Globus pallidus (tissue), 1 donor: Measurements from ENCODE around the gene SFT2D3.

ENCODE experiments used
- DNase-seq: peaks from one replicate; pipeline ENCODE4 v3.0.0-alpha.2; 2015; ENCODE audit warnings: low spot score

SFT2D3 gene

DNA sequence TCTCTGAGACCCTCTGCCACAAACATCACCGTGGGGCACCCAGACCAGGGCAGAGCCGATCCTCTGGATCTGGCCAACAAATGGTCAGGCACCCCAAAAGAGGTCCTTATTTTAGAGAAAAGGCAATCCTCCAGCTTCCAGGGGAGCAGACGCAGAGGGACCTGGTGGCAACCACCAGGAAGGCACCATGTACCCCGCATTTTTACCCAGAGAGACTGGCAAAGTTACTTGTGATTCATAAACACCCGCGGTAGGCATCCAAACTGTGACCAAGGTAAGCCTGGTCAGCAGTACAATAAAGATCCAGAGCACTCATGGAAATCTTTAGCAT, 36.4 kb upstream of the SFT2D3 start:
- DNase-seq: no peak

DNA sequence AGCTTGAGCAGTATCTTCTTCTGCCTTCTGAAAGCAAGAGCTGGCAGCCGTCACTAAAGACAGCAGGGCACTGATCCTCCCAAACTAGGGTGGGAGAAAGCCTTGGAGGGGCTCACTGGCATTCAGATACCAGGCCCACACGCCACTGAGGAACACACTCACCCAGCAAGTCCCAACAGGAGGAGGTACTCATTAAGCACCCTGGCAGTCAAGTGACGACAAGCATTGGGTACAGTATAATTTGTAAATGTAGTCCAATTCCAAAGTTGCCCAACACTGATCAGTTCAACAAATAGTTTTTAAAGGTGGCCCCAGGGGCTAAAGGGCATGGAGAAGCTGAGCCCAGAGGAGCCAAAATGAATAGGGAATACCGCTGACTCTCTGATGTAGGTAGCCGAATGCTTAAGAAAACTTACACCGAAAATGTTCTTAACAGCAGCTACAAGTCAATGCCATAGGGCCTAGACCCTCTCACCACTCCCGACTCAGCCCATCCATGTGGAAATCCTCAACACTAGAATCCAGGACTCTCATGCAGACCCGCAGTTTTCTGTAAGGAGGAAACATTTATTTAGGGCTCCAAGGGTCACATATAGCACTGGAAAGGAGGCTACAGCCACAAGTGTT, 35.9 kb upstream of the SFT2D3 start:
- no peak for DNase-seq

DNA sequence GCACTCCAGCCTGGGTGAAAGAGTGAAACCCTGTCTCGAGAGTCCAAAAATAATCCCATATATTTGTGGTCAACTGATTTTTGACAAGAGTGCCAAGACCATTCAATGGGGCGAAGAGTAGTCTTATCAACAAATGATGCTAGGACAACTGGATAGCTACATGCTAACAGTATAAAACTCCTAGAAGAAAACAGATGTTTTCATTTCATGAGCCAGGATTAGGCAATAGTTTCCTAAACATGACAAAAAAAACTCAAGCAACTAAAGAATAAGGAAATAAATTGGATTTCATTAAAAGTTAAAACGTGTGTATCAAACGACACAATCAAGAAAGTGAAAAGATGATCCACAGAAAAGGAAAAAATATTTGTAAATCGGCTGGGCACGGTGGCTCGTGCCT, 32.2 kb upstream of the SFT2D3 start:
- no peak for DNase-seq

DNA sequence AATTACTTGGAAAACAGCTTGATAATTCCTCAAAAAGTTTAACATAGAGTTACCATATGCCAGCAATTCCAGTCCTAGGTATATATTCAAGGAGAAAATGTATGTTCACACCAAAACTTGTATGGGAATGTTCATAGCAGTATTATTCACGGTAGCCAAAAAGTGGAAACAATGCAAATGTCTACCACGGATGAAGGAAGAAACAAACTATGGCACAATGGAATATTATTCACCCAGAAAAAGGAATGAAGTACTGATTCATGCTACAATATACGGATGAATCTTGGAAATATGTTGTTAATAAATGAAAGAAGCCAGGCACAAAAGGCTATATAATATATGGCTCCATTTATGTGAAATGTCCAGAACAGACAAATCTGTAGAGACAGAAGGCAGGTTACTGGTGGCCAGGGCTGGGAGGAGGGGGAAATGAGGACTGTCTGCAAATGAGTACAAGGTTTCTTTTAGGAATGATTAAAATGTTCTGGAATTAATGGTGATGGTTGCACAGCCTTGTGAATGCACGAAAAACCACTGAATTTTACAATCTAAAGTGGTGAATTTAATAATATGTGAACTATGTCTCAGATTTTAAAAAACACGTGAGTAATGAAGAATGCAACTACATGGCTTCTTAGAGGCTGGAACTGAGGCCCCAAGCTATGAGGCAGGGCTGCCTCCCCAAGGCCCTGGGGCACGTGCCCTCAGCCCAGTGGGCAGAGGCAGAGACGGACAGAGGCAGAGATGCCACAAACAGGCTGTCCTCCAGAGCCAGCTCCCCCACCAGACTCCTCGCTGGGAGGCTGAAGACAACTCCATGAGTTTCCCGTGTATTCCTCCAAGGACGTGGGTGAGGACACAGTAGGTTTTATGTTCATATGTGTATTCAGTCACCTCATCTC, 31.0 kb upstream of the SFT2D3 start:
- no peak for DNase-seq

DNA sequence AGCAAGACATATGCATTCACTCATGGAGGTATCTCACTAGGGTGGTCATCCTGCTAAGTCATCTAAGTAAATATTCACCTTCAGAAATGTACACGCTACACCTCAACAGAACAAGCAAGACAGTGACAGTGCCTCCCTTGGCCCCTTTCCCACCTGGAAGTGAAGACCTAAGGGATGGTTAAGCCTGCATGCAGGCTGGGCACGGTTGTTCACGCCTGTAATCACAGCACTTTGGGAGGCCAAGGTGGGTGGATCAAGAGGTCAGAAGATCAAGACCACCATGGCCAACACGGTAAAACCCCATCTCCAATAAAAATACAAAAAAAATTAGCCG, 30.4 kb upstream of the SFT2D3 start:
- DNase-seq: no peak

DNA sequence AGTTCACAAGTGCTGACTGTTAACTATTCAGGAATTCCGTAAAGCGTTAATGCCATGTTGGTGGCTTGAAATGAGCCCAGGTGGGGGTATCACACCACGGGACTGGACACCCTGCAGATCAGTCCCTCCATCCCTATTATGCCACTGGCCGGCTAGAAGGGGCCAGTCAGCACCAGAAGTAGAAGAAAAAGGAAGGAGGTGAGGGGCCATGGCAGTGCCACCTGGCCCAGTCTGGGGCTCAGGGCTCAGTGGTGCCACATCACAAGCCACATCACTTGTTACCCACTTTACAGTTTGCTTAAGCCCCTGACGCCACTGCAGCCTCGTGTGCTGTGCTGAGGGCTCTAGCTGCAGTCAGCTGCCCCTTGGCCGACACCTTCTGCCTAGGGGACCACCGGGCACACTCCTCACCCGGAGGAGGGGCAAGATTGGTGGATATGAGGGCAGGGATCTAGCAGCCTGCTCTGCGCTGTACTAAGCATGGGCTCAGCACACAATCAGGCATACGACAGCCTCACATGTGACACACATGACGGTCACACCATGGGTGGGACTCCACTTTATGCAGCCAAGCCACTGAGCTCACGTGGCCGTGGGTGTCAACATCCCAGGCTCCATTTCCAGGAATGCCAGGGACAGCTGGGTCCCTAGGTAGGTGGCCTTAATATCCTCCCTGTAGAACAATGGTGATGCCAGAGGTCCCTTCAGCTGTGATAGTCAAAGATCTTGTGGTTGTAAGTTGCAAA, 29.6 kb upstream of the SFT2D3 start:
- no peak for DNase-seq

DNA sequence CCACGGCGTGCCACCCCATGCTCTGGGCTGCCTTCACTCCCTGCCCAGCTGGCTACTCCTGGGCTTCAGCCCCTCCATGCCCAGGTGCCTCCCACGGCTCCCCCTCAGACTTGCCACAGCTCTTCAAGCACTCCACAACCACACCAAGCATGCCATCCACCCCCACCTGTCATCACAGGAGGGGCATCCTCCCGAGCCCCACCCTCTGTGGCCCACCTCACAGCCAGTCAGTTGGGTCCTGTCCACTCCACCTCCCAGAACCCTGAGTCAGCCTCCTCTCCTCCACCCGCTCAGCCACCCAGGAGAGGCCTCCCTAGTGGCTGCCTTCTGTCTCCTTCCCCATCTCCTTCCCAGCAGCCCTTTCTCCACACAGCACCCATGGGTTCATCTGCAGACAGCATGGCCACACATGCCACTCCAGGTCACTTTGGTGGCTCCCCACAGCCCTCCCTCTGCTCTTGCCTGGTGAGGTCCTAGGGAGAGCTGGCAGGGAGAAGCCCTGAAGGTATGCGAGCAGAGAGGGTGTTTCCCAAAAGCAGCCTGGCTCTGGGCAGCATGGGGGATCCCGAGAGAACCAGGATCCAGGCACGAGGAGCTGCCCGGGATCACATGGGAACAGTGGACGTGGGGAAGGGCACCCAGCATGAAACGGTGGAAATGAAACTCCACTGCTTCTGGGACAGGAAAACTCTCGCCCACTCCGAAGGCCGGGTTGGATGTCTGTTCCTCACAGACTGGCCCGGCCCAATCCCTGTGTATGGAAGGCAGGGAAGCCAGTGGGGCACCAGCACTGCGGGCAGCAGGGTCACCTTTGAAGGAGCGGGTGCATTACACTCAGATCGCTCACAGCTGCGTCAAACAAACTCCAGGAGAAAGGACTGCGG, 28.7 kb upstream of the SFT2D3 start:
- DNase-seq: no peak

DNA sequence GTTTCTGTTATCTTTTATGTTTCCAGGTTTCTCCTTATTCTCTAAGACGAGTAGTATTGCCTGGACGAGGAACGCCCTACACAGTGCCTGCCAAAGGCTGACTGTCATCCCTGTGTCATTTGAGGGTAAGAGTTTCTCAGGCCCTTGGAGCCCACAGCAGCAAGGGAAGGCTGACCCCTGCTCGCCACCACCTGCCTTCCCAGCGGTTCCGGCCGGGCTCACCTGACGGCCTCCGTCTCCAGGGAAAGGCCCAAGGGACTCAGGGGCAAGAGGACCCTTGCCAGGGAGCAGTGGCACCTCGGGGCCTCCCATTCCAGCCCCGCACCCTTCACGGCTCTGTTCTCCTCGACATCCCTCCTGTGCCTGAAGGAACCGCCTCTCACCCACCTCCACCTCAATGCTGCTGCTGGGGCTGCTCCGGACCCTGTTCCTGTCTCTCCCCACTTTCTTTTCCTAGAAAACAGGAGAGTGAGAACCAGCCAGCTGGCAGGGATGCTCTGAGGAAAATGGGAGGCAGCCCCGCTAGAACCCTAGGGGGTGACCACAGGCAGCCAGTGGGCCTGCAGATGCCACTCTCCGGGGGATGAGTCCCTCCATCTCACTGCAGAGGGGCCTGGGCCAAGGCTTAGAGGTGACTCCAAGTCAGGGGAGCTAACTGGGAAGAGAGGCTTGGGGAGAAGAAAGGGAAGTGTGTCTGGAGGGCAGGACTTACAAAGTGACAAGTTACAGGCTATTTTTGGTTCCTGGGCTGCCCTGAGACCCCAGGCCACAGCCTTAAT, 27.8 kb upstream of the SFT2D3 start:
- DNase-seq: no peak

DNA sequence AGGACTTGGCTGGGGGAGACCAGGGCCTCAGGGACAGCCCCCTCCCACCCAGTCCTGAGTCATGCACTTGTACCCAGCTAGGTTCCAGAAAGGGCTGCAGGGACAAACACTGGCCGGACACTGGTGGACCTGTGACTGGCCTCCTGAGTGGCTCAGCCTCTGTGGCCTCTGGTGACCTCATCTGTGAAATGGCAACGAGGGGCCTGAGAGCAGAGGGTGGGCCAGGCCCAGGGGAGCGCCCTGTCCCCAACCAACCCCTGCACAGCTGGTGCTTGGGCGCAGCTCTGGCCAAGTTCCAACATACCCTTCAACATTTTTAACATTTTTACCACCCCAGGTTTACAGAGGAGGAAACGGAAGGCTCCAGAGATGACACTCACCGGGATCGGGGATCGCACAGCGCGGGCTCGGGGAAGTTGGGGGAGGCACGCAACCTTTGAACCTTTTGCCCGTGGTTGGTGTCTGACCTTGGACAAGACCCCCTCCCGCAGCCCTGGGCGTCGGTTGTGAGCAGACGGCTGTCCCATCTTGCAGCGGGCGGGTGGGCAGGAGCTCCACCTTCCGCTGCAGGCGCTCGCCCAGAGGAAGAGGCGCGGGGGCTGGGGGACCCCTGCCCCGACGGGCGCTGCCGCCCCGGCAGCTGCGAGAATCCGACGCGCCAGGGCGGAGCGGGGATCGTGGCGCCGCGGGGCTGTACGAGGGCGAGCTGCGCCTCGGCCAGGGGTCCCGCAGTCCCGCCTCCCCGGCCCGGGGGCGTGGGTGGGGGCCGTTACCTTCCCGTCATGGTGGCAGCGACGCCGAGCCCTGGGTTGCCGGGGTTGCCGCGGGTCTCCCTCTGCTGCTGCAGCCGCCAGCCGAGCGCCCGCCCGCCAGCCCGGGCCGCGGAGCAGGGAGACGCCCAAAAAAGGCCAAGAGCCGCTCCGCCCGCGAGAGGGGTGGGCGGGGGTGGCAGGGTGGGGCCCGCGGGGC, 26.8 kb upstream of the SFT2D3 start:
- no peak for DNase-seq

DNA sequence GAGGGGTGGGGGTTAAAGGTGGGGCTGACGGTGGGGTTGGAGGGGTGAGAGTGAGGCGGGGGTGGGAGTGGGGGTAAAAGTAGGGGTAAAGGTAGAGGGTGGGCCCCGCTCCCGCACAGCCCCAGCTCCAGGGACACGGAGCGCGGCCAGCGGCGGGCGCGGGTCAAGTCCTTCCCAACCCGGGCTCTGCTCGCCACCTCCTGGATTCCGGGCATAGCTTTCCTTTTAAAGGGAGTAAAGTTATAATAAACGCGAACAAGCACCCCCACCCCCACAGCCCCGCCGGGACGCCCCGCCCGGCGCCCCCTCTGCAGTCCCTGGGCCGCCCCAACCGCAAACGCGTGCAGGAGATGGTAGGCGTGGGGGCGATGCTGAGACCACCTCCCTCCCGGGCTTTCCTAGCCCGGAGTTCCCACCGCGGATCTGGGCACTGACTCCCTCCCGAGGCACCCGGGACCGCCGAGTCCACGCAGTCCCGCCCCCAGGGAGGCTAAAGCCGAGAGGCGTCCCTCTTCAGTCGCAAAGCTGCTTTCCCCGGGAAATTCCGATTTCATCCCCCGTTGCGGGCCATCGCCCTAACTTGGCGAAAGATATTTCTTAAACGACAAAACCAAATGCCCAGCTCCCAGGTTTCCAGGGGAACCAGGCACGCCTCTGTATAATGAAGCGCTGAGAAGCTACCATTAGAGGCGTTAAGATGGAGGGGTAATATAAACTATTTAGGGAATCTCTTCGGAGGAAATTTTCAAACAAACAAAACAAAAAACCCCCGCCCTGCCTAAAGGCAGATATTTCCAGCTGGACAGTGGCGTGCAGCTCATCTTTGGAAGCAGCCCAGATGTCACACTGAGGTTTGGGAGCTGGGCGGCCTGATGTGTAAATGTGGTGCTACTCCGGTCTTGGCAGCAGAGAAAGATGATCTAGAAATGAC, 25.7 kb upstream of the SFT2D3 start, which contains the start of gene LIMS2:
Gene LIMS2, minus strand, starts transcription at position 200 of the 931 bp plus-strand sequence. CDS start 506 bp downstream, outside the sequence.
- DNase-seq: no peak

DNA sequence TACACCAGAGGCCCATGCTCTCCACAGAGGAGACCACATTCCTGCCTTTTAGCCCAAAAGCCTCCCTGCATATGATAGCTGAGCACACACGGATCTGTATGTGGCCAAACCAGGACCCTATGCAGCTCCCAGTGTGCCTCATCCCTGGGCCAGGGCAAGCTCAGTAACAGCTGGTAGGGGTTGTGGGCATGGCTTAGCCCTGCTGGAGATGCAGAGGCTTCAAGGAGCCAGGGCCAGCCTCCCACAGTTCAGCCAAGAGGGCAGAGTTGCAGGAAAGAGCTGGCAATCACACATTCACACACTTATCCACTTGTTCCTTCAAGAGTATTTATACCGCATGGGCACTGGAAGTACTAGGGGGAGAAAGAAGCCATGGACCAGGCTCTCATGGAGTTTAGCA, 24.4 kb upstream of the SFT2D3 start:
- no peak for DNase-seq

DNA sequence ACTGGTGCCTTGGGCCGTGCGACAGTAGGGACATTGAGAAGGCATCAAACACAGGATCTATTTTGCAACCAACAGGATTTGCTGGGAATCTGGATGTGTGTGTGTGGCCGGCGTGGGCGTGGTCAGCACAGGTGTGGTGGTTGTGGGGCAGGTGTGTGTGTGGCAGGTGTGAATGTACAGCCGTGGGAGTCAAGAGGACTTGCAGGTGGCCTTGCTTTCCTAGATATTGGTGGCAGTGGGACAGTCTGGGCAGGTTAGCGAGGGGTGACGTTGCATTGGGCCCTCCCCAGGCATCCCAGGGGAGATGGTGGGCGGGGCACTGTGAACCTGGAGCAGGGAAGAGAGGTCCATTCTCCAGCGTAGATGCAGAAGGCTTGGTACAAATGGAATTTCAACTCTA, 22.8 kb upstream of the SFT2D3 start:
- no peak for DNase-seq

DNA sequence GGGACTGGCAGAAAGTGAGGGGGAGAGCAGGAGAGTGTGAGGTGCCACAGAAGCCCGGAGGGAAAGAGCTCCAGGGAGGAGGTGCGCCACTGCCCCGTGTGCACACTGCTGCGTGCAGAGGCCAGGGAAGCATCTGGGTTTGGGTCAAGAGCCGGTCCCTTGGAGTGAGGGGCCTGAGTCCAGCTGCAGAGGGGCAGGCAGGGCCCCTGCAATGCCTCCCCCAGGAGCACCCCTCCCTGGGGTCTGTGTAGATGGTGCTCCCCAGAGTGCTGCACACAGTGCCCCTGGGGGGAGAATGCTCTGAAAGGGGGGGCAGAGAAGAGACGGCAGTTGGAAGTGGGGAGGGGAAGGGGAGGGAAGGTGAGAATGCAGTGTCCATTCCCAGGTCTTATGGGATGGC, 22.3 kb upstream of the SFT2D3 start:
- DNase-seq: no peak

DNA sequence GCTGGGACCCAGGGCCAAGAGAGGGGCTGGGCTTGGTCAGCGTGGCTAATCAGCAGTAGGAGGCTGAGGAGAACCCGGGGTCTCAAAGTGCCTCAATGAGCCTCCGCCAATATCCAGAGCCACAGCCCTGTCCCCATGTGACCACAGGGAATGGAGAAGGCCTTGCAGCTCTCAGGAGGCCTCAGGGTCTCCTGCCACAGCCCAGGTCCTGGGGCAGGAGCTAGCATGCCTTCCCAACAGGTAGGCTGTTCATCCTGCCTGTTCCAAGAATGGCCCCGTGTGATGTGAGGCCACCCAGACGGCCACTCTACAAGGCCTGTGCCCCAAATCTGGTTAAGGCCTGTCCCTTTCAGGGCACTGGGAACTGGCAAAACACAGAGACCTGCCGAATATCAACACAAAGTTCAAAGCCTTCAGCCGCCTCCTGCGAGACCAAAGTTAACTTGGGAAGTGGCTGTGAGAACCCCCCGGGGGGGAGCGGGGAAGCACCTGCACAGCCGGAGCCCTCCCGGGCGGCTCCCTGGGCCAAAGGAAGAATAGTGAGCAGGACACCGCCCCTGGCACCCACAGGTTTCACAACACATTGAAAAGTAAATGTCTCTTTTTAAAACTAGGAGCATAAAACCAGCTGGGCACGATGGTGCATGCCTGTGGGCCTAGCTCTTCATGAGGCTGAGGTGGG, 21.5 kb upstream of the SFT2D3 start:
- DNase-seq: no peak

DNA sequence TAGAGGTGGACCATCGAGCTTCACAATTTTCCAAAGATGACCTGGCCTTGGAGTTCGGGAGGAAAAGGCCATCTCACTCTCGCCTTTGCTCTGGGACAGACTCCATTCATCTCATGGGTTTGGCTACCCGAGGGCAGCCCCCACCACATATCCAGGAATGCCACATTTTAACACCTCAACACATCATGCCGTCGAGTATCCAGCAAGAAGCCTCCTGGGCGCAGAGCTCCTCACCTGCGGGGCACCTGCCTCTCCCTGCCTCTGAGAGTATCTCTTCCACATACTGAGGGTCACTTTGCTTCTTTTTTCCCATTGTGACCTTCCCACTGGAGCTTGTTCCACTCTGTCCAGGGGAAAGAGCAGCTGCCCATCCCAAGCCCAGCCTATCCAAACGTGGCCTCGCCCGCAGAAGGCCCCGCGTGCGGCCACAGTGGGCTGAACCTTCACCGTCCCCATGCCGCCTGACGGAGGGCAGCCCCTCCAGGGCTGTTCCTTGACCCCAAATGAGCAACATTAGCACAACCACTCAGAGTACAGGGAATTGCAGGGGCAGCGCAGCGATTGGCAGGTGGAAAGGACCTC, 20.5 kb upstream of the SFT2D3 start:
- no peak for DNase-seq

DNA sequence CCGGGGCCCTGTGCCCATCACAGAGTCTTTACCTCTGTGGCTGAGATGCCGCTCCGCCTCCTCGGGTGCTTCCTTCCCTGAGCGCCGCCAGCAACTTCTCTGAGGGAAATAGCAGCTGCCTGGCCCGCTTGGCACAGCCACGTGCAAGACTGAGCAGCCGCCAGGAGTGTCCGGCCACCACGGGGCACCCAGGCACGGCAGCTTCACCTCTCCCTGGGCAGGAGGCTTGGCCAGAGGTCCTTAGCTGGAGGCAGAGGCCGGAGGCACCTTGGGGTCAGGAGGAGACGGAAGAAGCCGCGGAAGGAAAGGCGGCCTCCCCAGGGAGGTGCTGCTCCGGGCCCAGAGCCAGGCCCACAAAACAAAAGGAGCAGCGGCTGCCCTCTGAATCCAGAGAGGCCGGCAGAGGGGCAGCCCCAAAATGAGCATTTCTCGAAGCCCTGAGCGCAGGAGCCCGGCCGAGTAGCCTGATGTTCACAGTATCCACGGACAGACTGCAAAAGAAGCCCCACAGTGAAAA, 20.0 kb upstream of the SFT2D3 start:
- no peak for DNase-seq

DNA sequence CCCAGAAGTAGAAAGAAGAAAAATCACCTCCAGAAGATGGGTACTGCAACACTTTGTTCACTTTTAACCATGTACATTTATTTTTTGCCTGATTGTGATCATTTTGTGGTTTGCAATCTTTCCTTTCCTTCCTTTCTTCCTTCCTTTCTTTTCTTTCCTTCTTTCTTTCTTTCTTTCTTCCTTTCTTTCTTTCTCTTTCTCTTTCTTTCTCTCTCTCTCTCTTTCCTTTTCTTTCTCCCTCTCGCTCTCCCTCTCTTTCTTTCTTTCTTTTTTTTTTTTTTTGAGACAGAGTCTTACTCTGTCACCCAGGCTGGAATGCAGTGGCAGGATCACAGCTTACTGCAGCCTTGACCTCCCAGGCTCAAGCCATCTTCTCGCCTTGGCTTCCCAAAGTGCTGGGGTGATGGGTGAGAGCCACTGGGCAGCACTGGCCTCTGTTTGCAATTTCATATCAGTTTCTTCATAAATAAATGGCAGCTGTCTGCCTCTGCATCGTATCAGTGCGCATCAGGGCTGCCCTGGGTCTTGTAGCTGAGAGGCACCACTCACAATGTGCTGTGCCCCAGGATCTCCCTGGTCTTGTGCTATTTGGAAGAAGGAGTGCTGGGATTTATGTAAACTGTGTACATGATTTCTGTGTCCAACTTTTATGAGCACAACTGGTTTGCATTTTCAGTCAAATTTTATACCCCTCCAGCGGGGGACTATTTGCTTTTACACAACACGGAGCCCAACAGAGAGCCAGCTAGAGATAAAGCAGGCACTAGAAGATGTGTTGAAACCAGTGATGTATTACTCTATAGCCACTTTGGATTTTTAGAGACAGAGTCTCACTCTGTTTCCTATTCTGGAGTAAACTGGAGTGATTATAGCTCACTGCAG, 19.1 kb upstream of the SFT2D3 start:
- DNase-seq: no peak
